KMS-11 (cell line): ENCODE data around the gene AGPS.

Source experiments
- H2AFZ ChIP-seq: fragments of 200-600 bp; sonication (generic); 2 replicates; pipeline ENCODE4 v1.6.1; 2016; ENCODE audit warnings: antibody characterized with exemption, mixed run types, low read depth
- H3K27ac ChIP-seq: fragments of 200-600 bp; sonication (generic); 2 replicates; pipeline ENCODE4 v1.6.1; 2016; ENCODE audit warnings: mild to moderate bottlenecking, mixed run types
- H3K27me3 ChIP-seq: fragments of 200-600 bp; sonication (generic); 2 replicates; pipeline ENCODE4 v1.6.1; 2017; ENCODE audit warnings: mild to moderate bottlenecking, low read depth, mixed run types, moderate library complexity; ENCODE audit not compliant: insufficient read depth
- H3K36me3 ChIP-seq: fragments of 200-600 bp; sonication (generic); 2 replicates; pipeline ENCODE4 v1.6.1; 2017; ENCODE audit warnings: mild to moderate bottlenecking, mixed run types; ENCODE audit not compliant: insufficient read depth
- H3K4me1 ChIP-seq: fragments of 200-600 bp; sonication (generic); 2 replicates; pipeline ENCODE4 v1.6.1; 2016; ENCODE audit warnings: mild to moderate bottlenecking, low read depth, mixed run types; ENCODE audit not compliant: poor library complexity, severe bottlenecking
- H3K4me2 ChIP-seq: fragments of 200-600 bp; sonication (generic); 2 replicates; pipeline ENCODE4 v1.7.0; 2016; ENCODE audit warnings: mild to moderate bottlenecking, mixed run types
- H3K4me3 ChIP-seq: fragments of 200-600 bp; sonication (generic); IDR thresholded peaks from 2 replicates; pipeline ENCODE4 v1.6.1; 2017; ENCODE audit warnings: low read depth, low read length, mixed read lengths; ENCODE audit not compliant: insufficient read depth
- H3K79me2 ChIP-seq: fragments of 200-600 bp; sonication (generic); 2 replicates; pipeline ENCODE4 v1.6.1; 2016; ENCODE audit warnings: low read depth, mixed run types; ENCODE audit not compliant: insufficient read depth
- H3K9ac ChIP-seq: fragments of 200-600 bp; sonication (generic); 2 replicates; pipeline ENCODE4 v1.6.1; 2016; ENCODE audit warnings: mild to moderate bottlenecking, mixed run types
- H4K20me1 ChIP-seq: fragments of 200-600 bp; sonication (generic); 2 replicates; pipeline ENCODE4 v1.6.1; 2016; ENCODE audit warnings: mild to moderate bottlenecking, mixed run types; ENCODE audit not compliant: insufficient read depth
- CTCF ChIP-seq: fragments of 200-600 bp; sonication (generic); conservative IDR thresholded peaks from 2 replicates; pipeline ENCODE4 v1.6.1; 2017; ENCODE audit warnings: low read depth, mild to moderate bottlenecking, antibody characterized with exemption, low read length, moderate library complexity, mixed read lengths

The AGPS gene

DNA sequence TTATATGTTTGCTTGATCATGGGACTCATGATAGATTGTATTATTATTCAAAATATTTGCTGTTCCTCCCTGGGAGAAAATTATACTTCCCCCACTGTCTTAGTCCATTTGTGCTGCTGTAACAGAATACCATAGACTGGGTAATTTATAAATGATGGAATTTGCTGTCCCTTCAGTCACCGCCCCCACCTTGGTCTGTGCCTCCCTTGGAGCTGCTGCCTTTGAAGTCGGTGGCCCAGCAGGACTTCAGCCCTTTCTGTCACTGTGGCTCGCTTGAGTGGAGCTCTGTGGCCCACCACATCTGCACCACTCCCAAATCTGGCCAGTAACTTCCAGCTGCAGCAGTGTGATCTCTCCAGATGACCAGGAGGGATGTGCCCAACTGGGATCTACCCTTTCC, 200.8 kb downstream of the AGPS start:
- Histone ChIP-seq H3K4me1 (no peaks in the 10 kb centered on the region), H3K79me2 (no peaks in the 10 kb centered on the region), H3K9ac (no peak overlapping the region), H3K36me3 (no peaks in the 10 kb centered on the region), H4K20me1 (no peaks in the 10 kb centered on the region), H3K27me3 (no peaks in the 10 kb centered on the region), H3K27ac (no peak overlapping the region), H3K4me2 (no peak overlapping the region), H3K4me3 (no peak overlapping the region), H2AFZ (no peak overlapping the region)
- TF ChIP-seq CTCF, result no peak
